ENCODE data around the gene RNF31. TPM values are rescaled to one million over a fixed set of nuclear protein-coding genes. Genes with fewer than 3 reads are reported as not detected.

Gene RNF31
- polyA plus RNA-seq, 1 donor from 2014 or later = 98.7 TPM

- no peaks in the 10 kb centered on the region for H3K79me2 ChIP-seq (replicated peaks; ENCODE audit: insufficient read depth, low read length)
- TF ChIP-seq POLR2AphosphoS5 (IDR thresholded peaks at IDR 0.05) (peak; percentile 29), TAF1 (IDR thresholded peaks at IDR 0.05; ENCODE audit: low read depth) (no peak), SMC3 (conservative IDR thresholded peaks at IDR 0.05; ENCODE audit: poor library complexity) (no peak)
- TF ChIP-seq, protein P1, sequence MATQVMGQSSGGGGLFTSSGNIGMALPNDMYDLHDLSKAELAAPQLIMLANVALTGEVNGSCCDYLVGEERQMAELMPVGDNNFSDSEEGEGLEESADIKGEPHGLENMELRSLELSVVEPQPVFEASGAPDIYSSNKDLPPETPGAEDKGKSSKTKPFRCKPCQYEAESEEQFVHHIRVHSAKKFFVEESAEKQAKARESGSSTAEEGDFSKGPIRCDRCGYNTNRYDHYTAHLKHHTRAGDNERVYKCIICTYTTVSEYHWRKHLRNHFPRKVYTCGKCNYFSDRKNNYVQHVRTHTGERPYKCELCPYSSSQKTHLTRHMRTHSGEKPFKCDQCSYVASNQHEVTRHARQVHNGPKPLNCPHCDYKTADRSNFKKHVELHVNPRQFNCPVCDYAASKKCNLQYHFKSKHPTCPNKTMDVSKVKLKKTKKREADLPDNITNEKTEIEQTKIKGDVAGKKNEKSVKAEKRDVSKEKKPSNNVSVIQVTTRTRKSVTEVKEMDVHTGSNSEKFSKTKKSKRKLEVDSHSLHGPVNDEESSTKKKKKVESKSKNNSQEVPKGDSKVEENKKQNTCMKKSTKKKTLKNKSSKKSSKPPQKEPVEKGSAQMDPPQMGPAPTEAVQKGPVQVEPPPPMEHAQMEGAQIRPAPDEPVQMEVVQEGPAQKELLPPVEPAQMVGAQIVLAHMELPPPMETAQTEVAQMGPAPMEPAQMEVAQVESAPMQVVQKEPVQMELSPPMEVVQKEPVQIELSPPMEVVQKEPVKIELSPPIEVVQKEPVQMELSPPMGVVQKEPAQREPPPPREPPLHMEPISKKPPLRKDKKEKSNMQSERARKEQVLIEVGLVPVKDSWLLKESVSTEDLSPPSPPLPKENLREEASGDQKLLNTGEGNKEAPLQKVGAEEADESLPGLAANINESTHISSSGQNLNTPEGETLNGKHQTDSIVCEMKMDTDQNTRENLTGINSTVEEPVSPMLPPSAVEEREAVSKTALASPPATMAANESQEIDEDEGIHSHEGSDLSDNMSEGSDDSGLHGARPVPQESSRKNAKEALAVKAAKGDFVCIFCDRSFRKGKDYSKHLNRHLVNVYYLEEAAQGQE (IDR thresholded peaks at IDR 0.05; ENCODE audit: borderline replicate concordance) = peak; percentile 12
- no peaks in the 10 kb centered on the region for H4K20me1 ChIP-seq (ENCODE audit: insufficient read depth)
- no peaks in the 10 kb centered on the region for H3K27me3 ChIP-seq (ENCODE audit: insufficient read depth, low read depth, low read length)
- H3K27ac ChIP-seq (ENCODE audit: low read length) = peak within 1 kb of the TSS; percentile 9
- no peak within 1 kb of the TSS for H2AFZ ChIP-seq (ENCODE audit: low read depth, low read length)
- H3K9me2 ChIP-seq (ENCODE audit: insufficient read depth, low read length) = no peaks in the 10 kb centered on the region
- no peaks in the 10 kb centered on the region for H3K36me3 ChIP-seq (ENCODE audit: insufficient read depth, low read length)
- H3K9ac ChIP-seq (ENCODE audit: low read length) = peak within 1 kb of the TSS; percentile 36
- peak within 1 kb of the TSS; percentile 66 for H3K4me3 ChIP-seq (ENCODE audit: low read length)
- H3K9me3 ChIP-seq (ENCODE audit: low read length) = no peaks in the 10 kb centered on the region
- no peaks in the 10 kb centered on the region for H3F3A ChIP-seq (ENCODE audit: insufficient read depth, low read length, poor library complexity, severe bottlenecking)
- H3K4me2 ChIP-seq (ENCODE audit: low read length) = no peak within 1 kb of the TSS
Observed at GRCh38 chr14:24171422-24172260, 24.3 kb downstream of the RNF31 start, which contains the start of gene REC8. REC8 (plus strand) TSS chr14:24172080; CDS start chr14:24172553, 473 bp downstream.

DNA sequence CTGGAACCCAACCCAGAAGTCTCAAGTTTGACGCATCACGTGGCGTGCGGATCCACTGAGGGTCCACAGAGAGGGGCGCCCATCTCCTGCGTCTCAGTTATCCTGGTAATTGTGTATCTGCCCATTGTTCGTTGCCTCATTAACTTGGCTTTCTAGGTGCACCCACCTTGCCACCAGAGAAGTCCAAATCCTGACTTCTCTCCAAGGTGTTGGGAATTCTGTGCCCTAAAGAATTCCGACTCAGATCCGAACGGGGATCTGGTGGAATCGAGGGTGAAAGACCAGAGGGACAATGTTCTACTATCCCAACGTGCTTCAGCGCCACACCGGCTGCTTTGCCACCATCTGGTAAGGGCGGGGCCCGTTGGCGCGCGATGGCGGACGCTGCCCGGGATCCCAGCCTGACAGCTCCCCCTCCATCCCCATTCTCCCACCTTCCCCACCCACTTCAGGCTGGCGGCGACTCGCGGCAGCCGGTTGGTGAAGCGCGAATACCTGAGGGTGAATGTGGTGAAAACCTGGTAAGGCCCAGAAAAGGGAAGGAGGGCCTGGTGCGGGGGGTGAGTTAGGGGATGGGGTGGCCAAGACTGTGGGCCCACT is 25.1 kb downstream of the RNF31 start:
- Histone ChIP-seq H3K79me2 (replicated peaks; ENCODE audit: insufficient read depth, low read length) (no peaks in the 10 kb centered on the region), H3K9ac (ENCODE audit: low read length) (peak overlapping the region; percentile 36), H3K9me3 (ENCODE audit: low read length) (no peaks in the 10 kb centered on the region), H3K9me2 (ENCODE audit: insufficient read depth, low read length) (no peaks in the 10 kb centered on the region), H3K36me3 (ENCODE audit: insufficient read depth, low read length) (no peaks in the 10 kb centered on the region), H3F3A (ENCODE audit: insufficient read depth, low read length, poor library complexity, severe bottlenecking) (no peaks in the 10 kb centered on the region), H3K27ac (ENCODE audit: low read length) (peak overlapping the region; percentile 9), H3K4me2 (ENCODE audit: low read length) (no peak overlapping the region), H2AFZ (ENCODE audit: low read depth, low read length) (no peak overlapping the region), H3K27me3 (ENCODE audit: insufficient read depth, low read depth, low read length) (no peaks in the 10 kb centered on the region), H3K4me3 (ENCODE audit: low read length) (peak overlapping the region; percentile 66), H4K20me1 (ENCODE audit: insufficient read depth) (no peaks in the 10 kb centered on the region)
- TF ChIP-seq EP300 (conservative IDR thresholded peaks at IDR 0.05; ENCODE audit: poor library complexity, severe bottlenecking) (no peak), CTCF (IDR thresholded peaks at IDR 0.05; ENCODE audit: poor library complexity, severe bottlenecking) (no peak), RAD21 (conservative IDR thresholded peaks at IDR 0.05) (no peak), SMC3 (conservative IDR thresholded peaks at IDR 0.05; ENCODE audit: poor library complexity) (no peak), POLR2AphosphoS5 (IDR thresholded peaks at IDR 0.05) (no peak), MXI1 (conservative IDR thresholded peaks at IDR 0.05; ENCODE audit: poor library complexity, severe bottlenecking) (no peak)
- TF ChIP-seq, protein P1 (IDR thresholded peaks at IDR 0.05; ENCODE audit: borderline replicate concordance) = no peak

All from neural cell (in vitro differentiated cells).